ENCODE measurements around the gene BCKDK.
"Not testable (repeated sequence)": the region's sequence is repeated elsewhere in the genome, so short reads cannot be mapped to it uniquely, and the experiment has no call there.

The BCKDK gene

GRCh38 chr16:31087971-31088370, 20.2 kb upstream of the BCKDK start:
- no peak overlapping the region for H3K27ac ChIP-seq (ENCODE audit: low read length)
- no peak overlapping the region for H3K4me3 ChIP-seq (ENCODE audit: low read depth in 1 of 2, low read length in 2 of 2)
- no peaks in the 10 kb centered on the region for H3K27me3 ChIP-seq (ENCODE audit: low read depth, low read length)
- no peaks in the 10 kb centered on the region for H3K9me3 ChIP-seq (ENCODE audit: control insufficient read depth in 1 of 2, low read length in 2 of 2)
- H3K4me1 ChIP-seq (ENCODE audit: control insufficient read depth in 1 of 2, insufficient read depth in 2 of 2, low read length in 2 of 2): peaks cover 0 to under 1% of the 10 kb centered on the region in 2 donors
- peaks cover 8 to 52% of the 10 kb centered on the region in 2 donors for H3K36me3 ChIP-seq (ENCODE audit: control insufficient read depth in 1 of 2, insufficient read depth in 2 of 2, low read length in 2 of 2)

DNA sequence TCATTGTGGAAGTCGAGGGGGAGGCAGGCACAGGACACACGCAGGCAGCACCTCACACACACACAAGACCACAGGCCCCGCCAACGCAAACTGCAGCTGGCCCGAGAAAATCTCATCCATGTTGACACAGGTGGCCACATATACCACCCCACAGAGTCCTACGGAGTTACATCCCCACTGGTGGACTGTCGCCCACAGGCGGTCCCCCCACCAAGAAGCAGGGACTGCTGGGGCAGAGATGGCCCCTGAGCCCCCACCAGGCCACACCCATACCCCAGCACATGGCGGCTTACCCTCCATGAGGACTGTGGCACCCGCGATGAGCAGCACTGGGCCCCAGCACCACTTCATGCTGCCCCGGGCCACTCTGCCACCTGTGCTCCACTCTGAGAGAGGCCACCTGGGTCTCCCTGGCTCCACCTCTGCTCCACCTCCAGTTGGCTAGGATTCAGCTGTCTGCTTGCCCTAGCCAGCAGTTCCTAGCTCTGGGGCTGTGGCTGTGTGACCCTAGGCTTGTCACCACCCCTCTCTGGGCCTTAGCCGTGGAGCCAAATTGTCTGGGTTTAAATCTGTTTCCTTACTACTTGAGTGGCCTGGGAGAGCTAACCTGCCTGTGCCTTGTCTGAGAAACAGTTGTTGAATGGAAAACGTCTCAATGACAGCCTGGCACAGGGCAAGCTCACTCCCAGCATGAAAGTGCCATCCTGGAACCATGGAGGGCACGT, 19.6 kb upstream of the BCKDK start, which contains the start of gene PRSS53:
PRSS53 (minus strand) TSS at position 485 of the 725 bp plus-strand sequence; CDS start at position 351, 134 bp downstream.
- H3K27ac ChIP-seq (ENCODE audit: low read length): no peak within 1 kb of the TSS
- no peaks in the 10 kb centered on the region for H3K27me3 ChIP-seq (ENCODE audit: low read depth, low read length)
- peaks cover 8 to 47% of the 10 kb centered on the region in 2 donors for H3K36me3 ChIP-seq (ENCODE audit: control insufficient read depth in 1 of 2, insufficient read depth in 2 of 2, low read length in 2 of 2)
- peaks cover 0 to 6% of the 10 kb centered on the region in 2 donors for H3K4me1 ChIP-seq (ENCODE audit: control insufficient read depth in 1 of 2, insufficient read depth in 2 of 2, low read length in 2 of 2)
- no peak within 1 kb of the TSS for H3K4me3 ChIP-seq (ENCODE audit: low read depth in 1 of 2, low read length in 2 of 2)
- H3K9me3 ChIP-seq (ENCODE audit: control insufficient read depth in 1 of 2, low read length in 2 of 2): no peaks in the 10 kb centered on the region

DNA sequence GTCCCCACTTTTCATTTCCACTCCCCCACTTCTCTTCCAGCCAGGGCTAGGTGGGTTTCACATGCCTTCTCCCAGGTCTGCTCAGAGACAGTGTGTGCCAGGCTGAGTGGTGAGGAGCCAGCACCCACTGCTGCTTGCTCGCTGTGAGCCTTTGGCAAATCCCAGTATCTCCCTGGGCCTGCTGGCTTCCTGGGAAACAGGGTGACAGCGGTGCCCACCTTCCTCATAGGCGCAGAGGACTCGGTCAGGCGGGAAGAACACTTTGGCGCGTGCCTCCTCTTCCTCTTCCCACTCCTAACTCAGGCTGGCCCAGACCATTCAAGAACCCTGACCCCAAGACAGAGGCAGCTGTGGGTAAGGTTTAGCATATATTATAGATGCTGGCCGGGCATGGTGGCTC, 19.0 kb upstream of the BCKDK start:
- Histone ChIP-seq H3K36me3 (ENCODE audit: control insufficient read depth in 1 of 2, insufficient read depth in 2 of 2, low read length in 2 of 2) (peaks cover 8 to 47% of the 10 kb centered on the region in 2 donors), H3K27ac (ENCODE audit: low read length) (no peak overlapping the region), H3K9me3 (ENCODE audit: control insufficient read depth in 1 of 2, low read length in 2 of 2) (no peaks in the 10 kb centered on the region), H3K4me1 (ENCODE audit: control insufficient read depth in 1 of 2, insufficient read depth in 2 of 2, low read length in 2 of 2) (peaks cover 0 to 10% of the 10 kb centered on the region in 2 donors), H3K27me3 (ENCODE audit: low read depth, low read length) (no peaks in the 10 kb centered on the region), H3K4me3 (ENCODE audit: low read depth in 1 of 2, low read length in 2 of 2) (no peak overlapping the region)

DNA sequence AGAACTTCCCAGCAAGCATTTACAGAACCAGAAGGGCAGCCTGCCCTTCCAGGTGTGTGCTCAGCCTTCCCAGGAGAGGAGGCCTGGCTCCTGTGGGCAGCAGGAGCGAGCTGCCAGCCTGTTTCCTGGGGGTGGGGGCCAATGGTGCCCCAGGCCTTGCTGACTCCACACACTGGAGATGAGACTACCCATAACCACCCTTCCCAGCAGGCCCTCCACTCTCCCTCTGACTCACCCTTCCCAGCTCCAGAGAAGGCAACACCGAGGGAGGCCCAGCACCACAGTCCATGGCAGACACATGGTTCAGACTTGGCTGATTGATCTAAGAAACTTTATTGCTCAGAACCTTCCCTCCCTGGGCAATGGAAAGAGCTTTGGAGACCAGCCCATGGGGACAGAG, 17.6 kb upstream of the BCKDK start:
- Histone ChIP-seq H3K36me3 (ENCODE audit: control insufficient read depth in 1 of 2, insufficient read depth in 2 of 2, low read length in 2 of 2) (peaks cover 8 to 35% of the 10 kb centered on the region in 2 donors), H3K4me1 (ENCODE audit: control insufficient read depth in 1 of 2, insufficient read depth in 2 of 2, low read length in 2 of 2) (peaks cover 0 to 15% of the 10 kb centered on the region in 2 donors), H3K27me3 (ENCODE audit: low read depth, low read length) (no peaks in the 10 kb centered on the region), H3K4me3 (ENCODE audit: low read depth in 1 of 2, low read length in 2 of 2) (no peak overlapping the region), H3K27ac (ENCODE audit: low read length) (no peak overlapping the region), H3K9me3 (ENCODE audit: control insufficient read depth in 1 of 2, low read length in 2 of 2) (no peaks in the 10 kb centered on the region)

GRCh38 chr16:31092330-31092729, 15.9 kb upstream of the BCKDK start:
- Histone ChIP-seq H3K4me3 (ENCODE audit: low read depth in 1 of 2, low read length in 2 of 2) (no peak overlapping the region), H3K27me3 (ENCODE audit: low read depth, low read length) (no peaks in the 10 kb centered on the region), H3K9me3 (ENCODE audit: control insufficient read depth in 1 of 2, low read length in 2 of 2) (no peaks in the 10 kb centered on the region), H3K27ac (ENCODE audit: low read length) (no peak overlapping the region), H3K4me1 (ENCODE audit: control insufficient read depth in 1 of 2, insufficient read depth in 2 of 2, low read length in 2 of 2) (peaks cover 0 to 16% of the 10 kb centered on the region in 2 donors), H3K36me3 (ENCODE audit: control insufficient read depth in 1 of 2, insufficient read depth in 2 of 2, low read length in 2 of 2) (peaks cover 8 to 20% of the 10 kb centered on the region in 2 donors)

DNA sequence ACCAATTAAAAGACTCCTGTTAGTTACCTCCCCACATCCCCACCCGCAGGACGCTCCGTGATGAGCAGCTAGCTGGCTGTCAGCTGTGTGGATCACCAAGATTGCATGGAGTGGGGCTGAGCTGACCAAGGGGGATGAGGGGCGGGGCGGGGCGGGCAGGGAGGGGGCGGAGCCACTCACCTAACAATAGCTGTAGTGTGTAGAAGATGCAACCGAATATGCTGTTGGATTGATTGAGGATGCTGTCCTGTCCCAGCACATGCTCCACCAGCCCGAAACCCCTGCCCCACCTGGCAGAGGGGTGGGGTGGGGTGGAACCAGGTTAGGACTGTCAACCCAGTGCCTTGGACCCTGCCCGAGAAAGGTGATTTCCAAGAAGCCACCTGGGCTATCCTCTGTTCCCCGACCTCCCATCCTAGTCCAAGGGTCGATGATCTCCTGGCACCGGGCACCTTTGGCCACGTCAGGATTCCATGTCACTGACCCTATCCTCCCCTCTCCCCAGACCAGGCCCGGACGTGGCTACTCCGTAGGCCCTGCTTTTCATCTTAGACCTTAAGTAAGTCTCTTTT, 15.0 kb upstream of the BCKDK start:
- Histone ChIP-seq H3K9me3 (ENCODE audit: control insufficient read depth in 1 of 2, low read length in 2 of 2) (no peaks in the 10 kb centered on the region), H3K4me3 (ENCODE audit: low read depth in 1 of 2, low read length in 2 of 2) (peak overlapping the region in 1 of 2 donors; percentile 97), H3K4me1 (ENCODE audit: control insufficient read depth in 1 of 2, insufficient read depth in 2 of 2, low read length in 2 of 2) (peaks cover 0 to 16% of the 10 kb centered on the region in 2 donors), H3K27ac (ENCODE audit: low read length) (no peak overlapping the region), H3K27me3 (ENCODE audit: low read depth, low read length) (no peaks in the 10 kb centered on the region), H3K36me3 (ENCODE audit: control insufficient read depth in 1 of 2, insufficient read depth in 2 of 2, low read length in 2 of 2) (peaks cover 8 to 16% of the 10 kb centered on the region in 2 donors)

- H3K4me1 ChIP-seq (ENCODE audit: control insufficient read depth in 1 of 2, insufficient read depth in 2 of 2, low read length in 2 of 2): peaks cover 0 to 16% of the 10 kb centered on the region in 2 donors
- H3K4me3 ChIP-seq (ENCODE audit: low read depth in 1 of 2, low read length in 2 of 2): peak overlapping the region; percentile 74 to 97
- no peaks in the 10 kb centered on the region for H3K27me3 ChIP-seq (ENCODE audit: low read depth, low read length)
- H3K36me3 ChIP-seq (ENCODE audit: control insufficient read depth in 1 of 2, insufficient read depth in 2 of 2, low read length in 2 of 2): peaks cover 7 to 14% of the 10 kb centered on the region in 2 donors
- peak overlapping the region; percentile 63 for H3K27ac ChIP-seq (ENCODE audit: low read length)
- no peaks in the 10 kb centered on the region for H3K9me3 ChIP-seq (ENCODE audit: control insufficient read depth in 1 of 2, low read length in 2 of 2)
Observed at GRCh38 chr16:31094088-31094423, 14.1 kb upstream of the BCKDK start.

DNA sequence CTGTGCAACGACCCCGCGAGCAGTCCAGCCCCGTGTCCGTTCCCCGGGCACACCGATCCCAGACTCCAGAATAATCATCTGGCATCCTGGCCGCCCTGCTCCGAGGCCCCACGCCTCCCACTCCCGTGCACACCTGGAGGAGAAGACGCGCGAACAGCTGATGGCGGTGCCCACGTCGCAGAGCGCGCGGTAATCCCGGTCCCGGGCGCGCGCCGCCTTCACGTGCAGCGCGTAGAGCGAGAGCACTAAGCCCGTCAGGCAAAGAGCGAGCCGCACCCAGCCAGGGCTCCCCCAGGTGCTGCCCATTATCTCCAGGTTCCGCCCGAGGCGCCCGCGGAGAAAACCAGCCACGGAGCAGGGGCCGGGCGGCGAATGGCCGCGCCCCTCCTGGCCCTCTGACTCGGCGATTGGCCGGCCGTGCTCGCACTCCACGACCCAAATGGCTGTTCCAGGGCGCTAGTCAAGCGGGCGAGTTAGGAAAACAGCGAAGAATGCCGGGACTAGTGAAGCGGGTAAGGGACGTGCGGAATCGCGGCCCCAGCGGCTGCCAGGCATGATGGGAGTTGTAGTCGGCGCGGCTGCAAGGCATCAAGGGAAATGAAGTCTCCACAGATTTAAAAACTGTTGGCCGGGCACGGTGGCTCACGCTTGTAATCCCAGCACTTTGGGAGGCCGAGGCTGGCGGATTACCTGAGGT, 13.6 kb upstream of the BCKDK start, which contains the start of gene VKORC1:
VKORC1 (minus strand) TSS at position 374 of the 697 bp plus-strand sequence; CDS start at position 306, 68 bp downstream.
- Histone ChIP-seq H3K9me3 (ENCODE audit: control insufficient read depth in 1 of 2, low read length in 2 of 2) (no peaks in the 10 kb centered on the region), H3K4me3 (ENCODE audit: low read depth in 1 of 2, low read length in 2 of 2) (peak within 1 kb of the TSS; percentile 74 to 97), H3K4me1 (ENCODE audit: control insufficient read depth in 1 of 2, insufficient read depth in 2 of 2, low read length in 2 of 2) (peaks cover 0 to 16% of the 10 kb centered on the region in 2 donors), H3K27ac (ENCODE audit: low read length) (peak within 1 kb of the TSS; percentile 63), H3K36me3 (ENCODE audit: control insufficient read depth in 1 of 2, insufficient read depth in 2 of 2, low read length in 2 of 2) (peaks cover 5 to 11% of the 10 kb centered on the region in 2 donors), H3K27me3 (ENCODE audit: low read depth, low read length) (no peaks in the 10 kb centered on the region)

DNA sequence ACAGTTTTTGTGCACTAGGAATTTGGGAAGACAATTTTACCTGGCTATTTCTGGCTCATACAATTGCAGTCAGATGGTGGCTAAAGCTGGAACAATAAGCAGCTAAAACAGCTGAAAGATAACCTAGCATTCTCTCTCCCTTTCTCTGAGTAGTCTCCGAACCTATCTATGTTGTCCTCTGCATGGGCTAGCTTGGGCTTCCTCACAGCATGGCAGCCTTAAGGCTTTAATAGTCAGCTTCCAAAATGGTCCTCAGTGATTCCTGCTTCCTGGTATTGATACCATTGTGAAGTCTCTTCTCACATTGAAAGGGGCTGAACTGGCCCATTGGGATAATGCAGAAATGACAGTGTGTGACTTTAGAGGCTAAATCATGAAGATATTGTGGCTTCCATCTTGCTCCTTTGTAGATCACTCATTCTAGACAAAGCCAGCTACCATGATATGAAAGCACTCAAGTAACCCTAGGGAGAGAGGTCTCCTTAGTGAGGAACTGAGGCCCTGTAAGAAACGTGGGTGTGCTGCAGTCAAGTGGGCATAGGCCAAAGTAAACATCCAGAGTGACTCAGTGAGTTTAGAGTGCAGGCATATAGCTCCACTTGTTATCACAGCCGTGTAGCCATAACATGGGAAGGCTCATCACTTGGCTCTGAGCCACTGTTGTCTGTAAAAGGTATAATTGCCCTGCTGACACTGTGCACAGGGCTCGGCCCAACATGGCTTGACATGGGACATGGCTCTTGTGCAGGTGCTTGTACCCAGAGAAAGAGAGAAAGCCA, 8.1 kb upstream of the BCKDK start:
- Histone ChIP-seq H3K4me3 (ENCODE audit: low read depth in 1 of 2, low read length in 2 of 2) (no peak overlapping the region), H3K9me3 (ENCODE audit: control insufficient read depth in 1 of 2, low read length in 2 of 2) (no peaks in the 10 kb centered on the region), H3K27ac (ENCODE audit: low read length) (no peak overlapping the region), H3K36me3 (ENCODE audit: control insufficient read depth in 1 of 2, insufficient read depth in 2 of 2, low read length in 2 of 2) (no peaks in the 10 kb centered on the region), H3K4me1 (ENCODE audit: control insufficient read depth in 1 of 2, insufficient read depth in 2 of 2, low read length in 2 of 2) (peaks cover 0 to 5% of the 10 kb centered on the region in 2 donors), H3K27me3 (ENCODE audit: low read depth, low read length) (no peaks in the 10 kb centered on the region)

GRCh38 chr16:31100876-31101641, 7.1 kb upstream of the BCKDK start:
- H3K27ac ChIP-seq (ENCODE audit: low read length); H3K4me1 ChIP-seq (ENCODE audit: control insufficient read depth in 1 of 2, insufficient read depth in 2 of 2, low read length in 2 of 2); H3K4me3 ChIP-seq (ENCODE audit: low read depth in 1 of 2, low read length in 2 of 2); H3K36me3 ChIP-seq (ENCODE audit: control insufficient read depth in 1 of 2, insufficient read depth in 2 of 2, low read length in 2 of 2); H3K27me3 ChIP-seq (ENCODE audit: low read depth, low read length); H3K9me3 ChIP-seq (ENCODE audit: control insufficient read depth in 1 of 2, low read length in 2 of 2): not testable (repeated sequence)

Data from muscle layer of duodenum (tissue), 2 donors.